K562 (cell line): ENCODE results near the gene FNDC11. TPM values are rescaled to one million over a fixed set of nuclear protein-coding genes. Genes with fewer than 3 reads are reported as not detected.
A peak's percentile ranks its signal among the peaks of the same experiment; 100 is the strongest.

ENCODE experiments used
- ATF2 ChIP-seq: sonication (generic); formaldehyde crosslinking; IDR thresholded peaks from 2 replicates; pipeline ENCODE4 v1.8.1; 2022; ENCODE audit warnings: missing genetic modification reagents
- CBX1 ChIP-seq: sonication (generic); IDR thresholded peaks from 2 replicates; pipeline ENCODE4 v1.6.1; 2016; ENCODE audit warnings: antibody characterized with exemption, low read depth, mild to moderate bottlenecking
- CREM ChIP-seq: IDR thresholded peaks from 2 replicates; pipeline ENCODE4 v1.6.1; 2014; ENCODE audit warnings: antibody characterized with exemption, low read depth
- MECOM ChIP-seq: fragments of 250-450 bp; sonication (Bioruptor Pico); IDR thresholded peaks from 2 replicates; pipeline ENCODE4 v1.8.0; 2022; ENCODE audit warnings: inconsistent platforms
- SMAD4 ChIP-seq: fragments of 250-450 bp; sonication (Bioruptor Pico); conservative IDR thresholded peaks from 2 replicates; pipeline ENCODE4 v1.8.0; 2021; ENCODE audit warnings: inconsistent platforms, mild to moderate bottlenecking, moderate library complexity
- TARDBP ChIP-seq: fragments of 450-650 bp; IDR thresholded peaks from 2 replicates; pipeline ENCODE4 v1.6.1; 2016
- VEZF1 ChIP-seq: fragments of 200-800 bp; sonication (Bioruptor generic); IDR thresholded peaks from 2 replicates; pipeline ENCODE4 v1.6.1; 2017; ENCODE audit warnings: missing genetic modification characterization, missing compliant biosample characterization
- polyA plus RNA-seq, 8 experiments: library from polyadenylated mRNA; depleted of rRNA in 4 of 8; stranded (reverse) in 5 of 8; unstranded in 3 of 8; fragments of >200 nt; fragmentation: Nextera tagmentation in 2 of 8; fragmentation: Illumina TruSeq in 1 of 8; extraction: Ambion mirVana in 2 of 8; extraction: Trizol in 1 of 8; gene quantifications; 2 replicates each; pipeline versions ENCODE4 v1.2.1 to v1.2.3, GENCODE V29; 2011 to 2014; ENCODE audit warnings: inconsistent platforms in 1 of 8, missing spikeins in 1 of 8
- total RNA-seq, 7 experiments: library from RNA; depleted of rRNA in 6 of 7; stranded (reverse); fragments of >200 nt in 6 of 7; fragmentation: Illumina TruSeq in 2 of 7; extraction: Trizol in 2 of 7; gene quantifications; 2 replicates each; pipeline versions ENCODE4 v1.2.1 to v1.2.3, GENCODE V29; 2011 to 2021; ENCODE audit warnings: low replicate concordance in 1 of 7
- TF ChIP-seq, protein P1 (sequence below), 2 experiments: fragments of 200-800 bp in 1 of 2; sonication (Bioruptor generic) in 1 of 2; sonication (generic) in 1 of 2; formaldehyde crosslinking in 1 of 2; IDR thresholded peaks in 1 of 2; conservative IDR thresholded peaks in 1 of 2; 2 replicates each; pipeline versions ENCODE4 v1.5.0 to v1.6.1; 2016 to 2020; ENCODE audit warnings: missing compliant biosample characterization in 1 of 2, missing genetic modification characterization in 1 of 2, missing genetic modification reagents in 1 of 2
- TF ChIP-seq, protein P2 (sequence below): fragments of 250-450 bp; sonication (Bioruptor Pico); IDR thresholded peaks from 2 replicates; pipeline ENCODE4 v1.4.0; 2020
- TF ChIP-seq, protein P3 (sequence below), 2 experiments: fragments of 450-650 bp in 1 of 2; sonication (generic) in 1 of 2; formaldehyde crosslinking in 1 of 2; IDR thresholded peaks; 2 replicates each; pipeline versions ENCODE4 v1.7.1 to v1.9.0; 2016 to 2022; ENCODE audit warnings: inconsistent platforms in 1 of 2, mild to moderate bottlenecking in 1 of 2, missing genetic modification reagents in 1 of 2

Gene FNDC11
- total and polyA plus RNA-seq, 9 of the 15 experiments (the other 6 are each of a cell fraction or from before 2014, with no cell fraction given), result 0.08 to 2.3 (median 0.64) TPM; not detected in 2

- TF ChIP-seq, protein P1, sequence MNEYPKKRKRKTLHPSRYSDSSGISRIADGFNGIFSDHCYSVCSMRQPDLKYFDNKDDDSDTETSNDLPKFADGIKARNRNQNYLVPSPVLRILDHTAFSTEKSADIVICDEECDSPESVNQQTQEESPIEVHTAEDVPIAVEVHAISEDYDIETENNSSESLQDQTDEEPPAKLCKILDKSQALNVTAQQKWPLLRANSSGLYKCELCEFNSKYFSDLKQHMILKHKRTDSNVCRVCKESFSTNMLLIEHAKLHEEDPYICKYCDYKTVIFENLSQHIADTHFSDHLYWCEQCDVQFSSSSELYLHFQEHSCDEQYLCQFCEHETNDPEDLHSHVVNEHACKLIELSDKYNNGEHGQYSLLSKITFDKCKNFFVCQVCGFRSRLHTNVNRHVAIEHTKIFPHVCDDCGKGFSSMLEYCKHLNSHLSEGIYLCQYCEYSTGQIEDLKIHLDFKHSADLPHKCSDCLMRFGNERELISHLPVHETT (CRISPR knock-in tag; conservative IDR thresholded peaks at IDR 0.05 in 1 of 2, IDR thresholded peaks at IDR 0.05 in 1 of 2), result peak in 1 of 2 experiments; percentile 37; a peak in 1 of 4 replicates
- TF ChIP-seq ATF2 (CRISPR knock-in tag) (no peak), CBX1 (no peak), TARDBP (no peak), VEZF1 (CRISPR knock-in tag) (no peak; the same call in 1 of the 2 replicates), SMAD4 (CRISPR knock-in tag) (0 out of 2 replicates have a peak, but pooled peaks have one; percentile 22), MECOM (CRISPR knock-in tag) (no peak), CREM (peak; percentile 9; the same call in 1 of the 2 replicates)
- TF ChIP-seq, protein P2, sequence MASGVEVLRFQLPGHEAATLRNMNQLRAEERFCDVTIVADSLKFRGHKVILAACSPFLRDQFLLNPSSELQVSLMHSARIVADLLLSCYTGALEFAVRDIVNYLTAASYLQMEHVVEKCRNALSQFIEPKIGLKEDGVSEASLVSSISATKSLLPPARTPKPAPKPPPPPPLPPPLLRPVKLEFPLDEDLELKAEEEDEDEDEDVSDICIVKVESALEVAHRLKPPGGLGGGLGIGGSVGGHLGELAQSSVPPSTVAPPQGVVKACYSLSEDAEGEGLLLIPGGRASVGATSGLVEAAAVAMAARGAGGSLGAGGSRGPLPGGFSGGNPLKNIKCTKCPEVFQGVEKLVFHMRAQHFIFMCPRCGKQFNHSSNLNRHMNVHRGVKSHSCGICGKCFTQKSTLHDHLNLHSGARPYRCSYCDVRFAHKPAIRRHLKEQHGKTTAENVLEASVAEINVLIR (CRISPR knock-in tag), result no peak
- TF ChIP-seq, protein P3, sequence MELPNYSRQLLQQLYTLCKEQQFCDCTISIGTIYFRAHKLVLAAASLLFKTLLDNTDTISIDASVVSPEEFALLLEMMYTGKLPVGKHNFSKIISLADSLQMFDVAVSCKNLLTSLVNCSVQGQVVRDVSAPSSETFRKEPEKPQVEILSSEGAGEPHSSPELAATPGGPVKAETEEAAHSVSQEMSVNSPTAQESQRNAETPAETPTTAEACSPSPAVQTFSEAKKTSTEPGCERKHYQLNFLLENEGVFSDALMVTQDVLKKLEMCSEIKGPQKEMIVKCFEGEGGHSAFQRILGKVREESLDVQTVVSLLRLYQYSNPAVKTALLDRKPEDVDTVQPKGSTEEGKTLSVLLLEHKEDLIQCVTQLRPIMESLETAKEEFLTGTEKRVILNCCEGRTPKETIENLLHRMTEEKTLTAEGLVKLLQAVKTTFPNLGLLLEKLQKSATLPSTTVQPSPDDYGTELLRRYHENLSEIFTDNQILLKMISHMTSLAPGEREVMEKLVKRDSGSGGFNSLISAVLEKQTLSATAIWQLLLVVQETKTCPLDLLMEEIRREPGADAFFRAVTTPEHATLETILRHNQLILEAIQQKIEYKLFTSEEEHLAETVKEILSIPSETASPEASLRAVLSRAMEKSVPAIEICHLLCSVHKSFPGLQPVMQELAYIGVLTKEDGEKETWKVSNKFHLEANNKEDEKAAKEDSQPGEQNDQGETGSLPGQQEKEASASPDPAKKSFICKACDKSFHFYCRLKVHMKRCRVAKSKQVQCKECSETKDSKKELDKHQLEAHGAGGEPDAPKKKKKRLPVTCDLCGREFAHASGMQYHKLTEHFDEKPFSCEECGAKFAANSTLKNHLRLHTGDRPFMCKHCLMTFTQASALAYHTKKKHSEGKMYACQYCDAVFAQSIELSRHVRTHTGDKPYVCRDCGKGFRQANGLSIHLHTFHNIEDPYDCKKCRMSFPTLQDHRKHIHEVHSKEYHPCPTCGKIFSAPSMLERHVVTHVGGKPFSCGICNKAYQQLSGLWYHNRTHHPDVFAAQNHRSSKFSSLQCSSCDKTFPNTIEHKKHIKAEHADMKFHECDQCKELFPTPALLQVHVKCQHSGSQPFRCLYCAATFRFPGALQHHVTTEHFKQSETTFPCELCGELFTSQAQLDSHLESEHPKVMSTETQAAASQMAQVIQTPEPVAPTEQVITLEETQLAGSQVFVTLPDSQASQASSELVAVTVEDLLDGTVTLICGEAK (IDR thresholded peaks at IDR 0.05), result peak; percentile 54; the same call in 1 of the 2 replicates
- TF ChIP-seq, protein P3 (CRISPR knock-in tag; IDR thresholded peaks at IDR 0.05), result no peak
Observed at GRCh38 chr20:63552481-63553249, 1.3 kb upstream of the FNDC11 start (continued).
